Dermis microvascular lymphatic vessel endothelial cell (primary cell): Measurements from ENCODE around the gene TWIST2. TPM values are rescaled to one million over a fixed set of nuclear protein-coding genes. Genes with fewer than 3 reads are reported as not detected.

Source experiments
- DNase-seq, 2 donors: peaks; one replicate each; pipeline versions ENCODE4 v3.0.0 to v3.0.0-alpha.2; 2010; ENCODE audit warnings: low read depth in 2 of 2
- total RNA-seq: library from RNA; depleted of rRNA; stranded (reverse); fragments of >200 nt; gene quantifications from 2 replicates; pipeline ENCODE4 v1.2.1, GENCODE V29; 2014

The TWIST2 gene
- total RNA-seq, 1 donor from 2014 or later: not detected

DNA sequence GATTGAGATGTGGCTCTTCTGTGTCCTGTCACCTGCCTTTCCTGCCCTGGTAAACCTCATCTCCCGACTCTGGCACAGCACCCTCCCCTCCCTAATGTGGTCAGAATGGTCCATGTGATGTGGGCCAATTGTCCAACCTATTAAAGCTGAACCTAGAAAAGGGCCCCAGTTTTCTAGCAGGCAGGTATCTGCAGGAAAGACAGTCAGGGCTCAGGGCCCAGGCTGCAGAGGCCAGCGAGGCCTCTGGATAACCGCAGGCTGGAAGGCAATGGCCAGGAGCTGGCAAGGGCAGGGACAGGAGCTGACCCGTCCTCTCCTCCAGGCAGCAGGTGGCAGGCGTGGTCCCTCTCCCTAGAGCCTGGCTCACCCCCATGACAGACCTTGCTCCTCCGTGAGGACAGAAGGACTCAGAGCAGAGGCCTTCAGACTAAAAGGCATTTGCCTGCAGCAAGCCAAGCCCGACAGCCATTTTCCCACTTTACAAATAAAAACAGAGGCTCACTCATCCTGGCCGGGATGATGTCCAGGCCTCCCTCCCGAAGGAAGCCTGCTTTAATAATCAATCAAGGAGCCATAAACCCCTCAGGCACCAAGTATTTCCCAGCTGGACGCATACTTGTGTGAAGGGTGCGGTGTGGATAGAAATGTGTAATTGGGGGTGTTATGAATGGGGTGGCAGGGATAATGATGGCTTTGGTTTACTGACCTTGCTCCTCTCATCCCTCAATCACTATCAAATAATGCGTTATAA lies 107.1 kb downstream of the TWIST2 start:
- no peak for DNase-seq

DNA sequence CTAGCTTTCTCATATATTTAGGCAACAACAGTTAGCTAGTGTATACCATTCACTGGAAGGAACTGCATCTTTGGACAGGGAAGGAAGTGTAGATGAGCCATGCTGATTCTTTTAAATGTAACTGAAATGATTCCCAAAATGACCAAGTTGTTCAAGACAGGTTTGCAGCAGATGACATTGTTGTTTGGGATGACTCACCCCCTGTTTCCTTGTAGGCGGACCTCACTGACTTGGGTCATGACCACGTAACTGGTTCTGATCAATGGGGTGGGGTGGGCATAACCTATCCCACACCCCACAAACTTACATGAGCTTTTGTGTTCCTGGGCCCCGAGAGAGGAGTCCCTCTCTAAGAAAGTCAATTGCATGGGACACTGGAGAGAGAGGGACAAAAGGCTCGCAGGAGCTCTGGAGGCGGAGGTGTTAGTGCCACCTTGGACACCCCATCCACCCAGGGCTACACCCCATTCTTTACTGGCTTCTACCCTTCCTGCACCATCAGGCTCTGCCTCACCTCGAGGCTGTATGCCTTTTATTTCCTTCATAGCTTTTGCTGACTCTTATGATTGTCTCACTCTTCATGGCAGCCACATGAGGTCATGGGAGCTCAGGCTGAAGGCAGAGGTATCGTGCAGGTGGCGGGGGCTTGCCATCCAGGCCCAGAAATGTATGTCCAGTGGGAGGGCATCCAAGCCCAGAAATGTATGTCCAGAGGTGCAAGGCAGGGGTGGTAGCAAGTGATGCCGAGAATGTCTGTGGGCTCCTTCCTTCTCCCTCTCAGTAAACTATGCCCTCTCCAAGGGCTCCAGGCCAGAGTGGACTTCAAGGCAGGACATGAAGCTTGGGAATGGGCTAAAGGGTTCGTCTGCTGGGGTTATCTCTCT lies 108.0 kb downstream of the TWIST2 start:
- peak in 1 of 2 donors; percentile 51 for DNase-seq

DNA sequence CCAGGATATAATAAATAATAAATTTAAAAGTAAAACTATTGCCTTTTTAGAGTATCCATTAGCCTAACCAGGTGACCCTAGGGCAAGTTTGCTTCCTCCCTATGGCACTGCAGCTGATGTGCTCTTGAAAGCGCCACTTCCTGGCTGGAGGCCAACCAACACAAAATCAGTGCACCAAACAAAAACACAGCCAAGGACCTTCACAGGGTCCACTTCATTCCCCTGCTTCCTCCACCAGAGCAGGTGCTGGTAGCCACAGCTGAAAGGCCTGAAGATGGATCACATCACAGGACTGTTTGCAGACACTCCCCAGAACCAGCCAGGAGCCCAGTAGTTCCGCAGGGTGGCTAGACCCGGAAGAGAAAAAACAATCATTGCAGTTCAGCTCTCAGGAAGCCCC lies 108.8 kb downstream of the TWIST2 start:
- DNase-seq: peak in 1 of 2 donors; percentile 88
